ENCODE results near the gene SAMD9.
A peak's percentile ranks its signal among the peaks of the same experiment; 100 is the strongest.

SAMD9 gene

GRCh38 chr7:93120592-93121549 lies 3.1 kb upstream of the SAMD9 start:
- TF ChIP-seq, protein P1, sequence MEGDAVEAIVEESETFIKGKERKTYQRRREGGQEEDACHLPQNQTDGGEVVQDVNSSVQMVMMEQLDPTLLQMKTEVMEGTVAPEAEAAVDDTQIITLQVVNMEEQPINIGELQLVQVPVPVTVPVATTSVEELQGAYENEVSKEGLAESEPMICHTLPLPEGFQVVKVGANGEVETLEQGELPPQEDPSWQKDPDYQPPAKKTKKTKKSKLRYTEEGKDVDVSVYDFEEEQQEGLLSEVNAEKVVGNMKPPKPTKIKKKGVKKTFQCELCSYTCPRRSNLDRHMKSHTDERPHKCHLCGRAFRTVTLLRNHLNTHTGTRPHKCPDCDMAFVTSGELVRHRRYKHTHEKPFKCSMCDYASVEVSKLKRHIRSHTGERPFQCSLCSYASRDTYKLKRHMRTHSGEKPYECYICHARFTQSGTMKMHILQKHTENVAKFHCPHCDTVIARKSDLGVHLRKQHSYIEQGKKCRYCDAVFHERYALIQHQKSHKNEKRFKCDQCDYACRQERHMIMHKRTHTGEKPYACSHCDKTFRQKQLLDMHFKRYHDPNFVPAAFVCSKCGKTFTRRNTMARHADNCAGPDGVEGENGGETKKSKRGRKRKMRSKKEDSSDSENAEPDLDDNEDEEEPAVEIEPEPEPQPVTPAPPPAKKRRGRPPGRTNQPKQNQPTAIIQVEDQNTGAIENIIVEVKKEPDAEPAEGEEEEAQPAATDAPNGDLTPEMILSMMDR (conservative IDR thresholded peaks at IDR 0.05; ENCODE audit: control insufficient read depth, insufficient read depth, low read depth, low read length), result no peak
- DNase-seq (ENCODE audit: low read depth), result no peak
- no peak overlapping the region for H3K4me3 ChIP-seq (ENCODE audit: control insufficient read depth, low read depth, low read length)

DNA sequence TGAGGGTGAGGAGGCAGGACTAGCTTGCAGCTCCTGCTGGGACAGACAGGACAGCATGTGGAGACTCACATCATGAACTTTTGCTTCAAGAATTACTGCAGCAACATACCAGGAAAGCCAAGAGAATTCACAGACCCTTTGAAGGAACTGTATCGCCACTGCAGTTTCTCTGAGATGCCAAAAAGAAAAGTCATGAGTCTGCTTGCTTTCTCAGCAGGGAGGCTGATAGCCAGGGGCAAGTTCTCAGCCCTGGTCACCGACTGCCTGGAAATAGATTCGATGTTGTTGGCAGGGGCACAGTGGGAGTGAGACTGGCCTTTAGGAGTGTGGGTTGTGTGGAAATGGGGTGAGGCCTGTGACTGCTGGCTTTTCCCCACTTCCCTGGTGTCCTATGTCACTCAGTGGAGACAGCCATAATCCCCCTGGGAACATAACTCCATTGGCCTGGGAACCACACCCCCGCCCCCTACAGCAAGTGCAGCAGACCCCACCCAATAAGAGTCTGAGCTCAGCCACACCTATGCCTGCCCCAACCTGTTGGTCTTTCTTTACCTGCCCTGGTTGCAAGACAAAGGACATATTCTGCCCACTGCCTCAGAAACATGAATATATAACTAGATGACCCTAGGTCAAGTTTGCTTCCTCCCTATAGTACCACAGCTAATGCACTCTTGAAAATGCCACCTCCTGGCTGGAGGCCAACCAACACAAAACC lies 1.6 kb upstream of the SAMD9 start:
- TF ChIP-seq, protein P1 (conservative IDR thresholded peaks at IDR 0.05; ENCODE audit: control insufficient read depth, insufficient read depth, low read depth, low read length), result no peak
- no peak overlapping the region for H3K4me3 ChIP-seq (ENCODE audit: control insufficient read depth, low read depth, low read length)
- DNase-seq (ENCODE audit: low read depth), result no peak

DNA sequence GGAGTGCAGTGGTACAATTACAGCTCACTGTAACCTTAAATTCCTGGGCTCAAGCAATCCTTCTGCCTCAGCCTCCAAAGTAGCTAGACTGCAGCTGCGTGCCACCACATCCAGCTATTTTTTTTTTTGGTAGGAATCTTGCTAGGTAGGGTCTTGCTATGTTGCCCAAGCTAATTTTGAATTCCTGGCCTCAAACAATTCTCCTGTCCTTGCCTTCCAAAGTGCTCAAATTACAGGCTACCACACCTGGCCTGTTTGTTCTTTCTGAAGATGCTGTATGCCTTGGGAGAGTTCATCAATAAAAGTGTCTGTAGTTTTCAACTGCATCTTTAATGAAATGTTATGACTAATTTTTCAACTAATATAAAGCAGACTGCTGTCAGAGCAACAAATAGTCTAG lies 452 bp downstream of the SAMD9 start:
- H3K4me3 ChIP-seq (ENCODE audit: control insufficient read depth, low read depth, low read length), result peak overlapping the region; percentile 37
- no peak for DNase-seq (ENCODE audit: low read depth)
- TF ChIP-seq, protein P1 (conservative IDR thresholded peaks at IDR 0.05; ENCODE audit: control insufficient read depth, insufficient read depth, low read depth, low read length), result no peak

- peak; percentile 75 for DNase-seq (ENCODE audit: low read depth)
- H3K4me3 ChIP-seq (ENCODE audit: control insufficient read depth, low read depth, low read length), result no peak overlapping the region
These were observed 2.0 kb downstream of the SAMD9 start for GRCh38 chr7:93115796-93116195.

GRCh38 chr7:93108003-93108402 lies 9.8 kb downstream of the SAMD9 start:
- TF ChIP-seq, protein P1 (conservative IDR thresholded peaks at IDR 0.05; ENCODE audit: control insufficient read depth, insufficient read depth, low read depth, low read length), result no peak
- no peak overlapping the region for H3K4me3 ChIP-seq (ENCODE audit: control insufficient read depth, low read depth, low read length)
- no peak for DNase-seq (ENCODE audit: low read depth)

More at GRCh38 chr7:93115796-93116195, 2.0 kb downstream of the SAMD9 start:
- TF ChIP-seq, protein P1 (conservative IDR thresholded peaks at IDR 0.05; ENCODE audit: control insufficient read depth, insufficient read depth, low read depth, low read length), result no peak

GRCh38 chr7:93097388-93097787 lies 20.4 kb downstream of the SAMD9 start:
- H3K4me3 ChIP-seq (ENCODE audit: control insufficient read depth, low read depth, low read length), result no peak overlapping the region
- TF ChIP-seq, protein P1 (conservative IDR thresholded peaks at IDR 0.05; ENCODE audit: control insufficient read depth, insufficient read depth, low read depth, low read length), result no peak
- DNase-seq (ENCODE audit: low read depth), result no peak
